LNCAP (cell line): ENCODE results near the gene DOCK1.

Experiments
- TF ChIP-seq, protein P1 (sequence below): fragments of 450-650 bp; IDR thresholded peaks from 2 replicates; pipeline ENCODE4 v1.5.1; 2017; ENCODE audit warnings: mild to moderate bottlenecking

Gene DOCK1

GRCh38 chr10:127464561-127464960 is 559.3 kb downstream of the DOCK1 start:
- TF ChIP-seq, protein P1, sequence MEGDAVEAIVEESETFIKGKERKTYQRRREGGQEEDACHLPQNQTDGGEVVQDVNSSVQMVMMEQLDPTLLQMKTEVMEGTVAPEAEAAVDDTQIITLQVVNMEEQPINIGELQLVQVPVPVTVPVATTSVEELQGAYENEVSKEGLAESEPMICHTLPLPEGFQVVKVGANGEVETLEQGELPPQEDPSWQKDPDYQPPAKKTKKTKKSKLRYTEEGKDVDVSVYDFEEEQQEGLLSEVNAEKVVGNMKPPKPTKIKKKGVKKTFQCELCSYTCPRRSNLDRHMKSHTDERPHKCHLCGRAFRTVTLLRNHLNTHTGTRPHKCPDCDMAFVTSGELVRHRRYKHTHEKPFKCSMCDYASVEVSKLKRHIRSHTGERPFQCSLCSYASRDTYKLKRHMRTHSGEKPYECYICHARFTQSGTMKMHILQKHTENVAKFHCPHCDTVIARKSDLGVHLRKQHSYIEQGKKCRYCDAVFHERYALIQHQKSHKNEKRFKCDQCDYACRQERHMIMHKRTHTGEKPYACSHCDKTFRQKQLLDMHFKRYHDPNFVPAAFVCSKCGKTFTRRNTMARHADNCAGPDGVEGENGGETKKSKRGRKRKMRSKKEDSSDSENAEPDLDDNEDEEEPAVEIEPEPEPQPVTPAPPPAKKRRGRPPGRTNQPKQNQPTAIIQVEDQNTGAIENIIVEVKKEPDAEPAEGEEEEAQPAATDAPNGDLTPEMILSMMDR, result no peak

DNA sequence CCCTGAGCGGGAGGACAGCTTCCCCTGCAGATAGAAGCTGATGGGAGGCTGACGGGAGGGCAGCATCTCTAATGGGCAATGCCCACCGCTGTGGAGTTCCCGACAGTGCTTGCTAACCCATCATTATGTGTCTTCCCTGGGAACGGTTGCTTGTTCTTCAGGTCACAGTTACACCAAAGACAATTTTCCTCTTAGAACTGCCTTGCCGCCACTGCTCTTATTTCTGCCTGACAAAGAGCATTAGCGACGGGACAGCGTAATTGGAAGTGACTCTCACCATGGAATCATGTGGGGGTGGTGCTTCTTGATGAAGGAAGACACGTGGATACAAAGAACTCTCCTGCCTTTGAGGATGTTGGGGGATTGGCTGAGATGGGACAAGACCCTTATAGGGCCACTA is 562.6 kb downstream of the DOCK1 start:
- TF ChIP-seq, protein P1, result no peak

GRCh38 chr10:127468632-127469031 is 563.4 kb downstream of the DOCK1 start:
- TF ChIP-seq, protein P1, result no peak

GRCh38 chr10:127470911-127471310 is 565.7 kb downstream of the DOCK1 start:
- TF ChIP-seq, protein P1, result no peak

- TF ChIP-seq, protein P1, result no peak
Measured at GRCh38 chr10:127472976-127473375, 567.7 kb downstream of the DOCK1 start.

DNA sequence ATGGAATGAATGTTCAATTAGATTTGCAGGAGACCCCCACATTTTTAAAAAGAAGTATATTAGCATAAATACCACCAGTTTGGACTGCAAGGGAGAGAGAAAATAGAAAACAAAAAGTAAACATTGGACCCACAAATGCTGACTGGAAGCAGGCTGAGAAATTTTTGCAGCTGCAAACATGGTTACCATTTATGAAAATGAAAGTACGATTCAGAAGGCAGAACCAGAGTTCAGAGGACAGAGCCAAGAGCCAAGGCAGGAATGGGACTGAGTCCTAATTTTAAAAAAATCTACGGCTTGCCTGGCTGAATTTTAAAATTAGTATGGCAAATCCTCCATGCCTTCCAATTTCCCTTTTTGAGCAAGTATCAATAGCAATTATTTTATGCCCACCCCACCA is 569.3 kb downstream of the DOCK1 start:
- TF ChIP-seq, protein P1, result no peak

DNA sequence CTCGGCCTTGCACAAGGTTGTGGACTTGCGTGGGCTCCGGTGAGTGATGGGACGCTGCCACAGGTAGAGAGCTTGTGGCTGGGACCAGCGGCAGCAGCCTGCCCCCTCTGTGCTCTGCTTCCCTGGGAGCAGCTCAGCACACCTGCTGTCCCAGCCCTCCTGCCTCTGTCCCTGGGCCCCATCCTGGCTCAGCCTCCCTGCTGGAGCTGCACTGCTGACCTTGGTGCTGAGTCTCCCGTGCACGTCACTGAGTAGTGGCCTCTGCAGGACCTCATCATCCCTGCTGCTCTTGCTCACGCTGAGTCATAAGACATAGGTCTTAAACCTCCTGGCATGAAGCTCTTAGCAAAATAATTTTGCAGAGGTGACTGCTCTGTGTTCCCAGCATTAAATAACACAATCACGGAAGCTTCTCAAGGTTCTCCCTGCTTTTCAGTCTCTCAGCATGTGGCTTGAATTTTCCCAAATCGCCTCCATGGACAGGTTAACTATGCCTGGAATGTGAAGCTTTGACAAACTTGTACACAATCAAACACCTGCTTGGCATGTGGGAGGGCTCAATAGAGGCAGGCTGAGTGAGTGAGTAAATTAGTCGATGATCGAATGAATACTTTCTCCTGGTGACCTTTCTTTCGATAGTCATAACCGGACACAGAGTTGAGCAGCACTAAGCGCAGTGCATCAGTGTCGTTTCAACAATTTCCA is 580.1 kb downstream of the DOCK1 start:
- TF ChIP-seq, protein P1, result no peak

DNA sequence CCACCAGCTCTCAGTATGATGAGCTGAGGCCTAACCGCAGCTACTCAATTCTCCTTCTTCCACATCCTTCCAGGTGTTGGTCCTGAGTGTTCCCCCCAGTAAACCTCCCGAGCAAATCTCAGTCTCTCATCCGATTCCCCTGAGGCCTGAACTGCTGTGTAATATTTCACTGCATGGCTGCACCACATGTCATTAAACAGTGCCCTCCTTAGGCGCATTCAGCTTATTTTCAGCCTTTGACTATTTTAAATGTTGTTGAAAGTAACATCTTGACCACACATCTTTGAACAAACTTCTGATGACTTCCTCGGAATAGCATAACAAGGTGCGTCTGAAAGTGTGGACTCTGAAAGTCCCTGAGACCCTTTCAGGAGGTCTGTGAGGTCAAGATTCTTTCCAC is 581.1 kb downstream of the DOCK1 start:
- TF ChIP-seq, protein P1, result no peak
